Endometrial microvascular endothelial cells (primary cell): ENCODE measurements around the gene KIF15. TPM values are rescaled to one million over a fixed set of nuclear protein-coding genes. Genes with fewer than 3 reads are reported as not detected.

Experiments
- in situ Hi-C: cut with HindIII; loops from 2 replicates; pipeline ENCODE4 v1.10.0; 2017; ENCODE audit warnings: low sequenced_read_pairs, low pct_unique_long_range_greater_than_20kb; ENCODE audit errors: inconsistent ontology term
- total RNA-seq: library from RNA; depleted of rRNA; stranded (reverse); fragments of >200 nt; gene quantifications from one replicate; pipeline ENCODE4 v1.2.3, GENCODE V29; 2015; ENCODE audit errors: inconsistent ontology term

The KIF15 gene
- total RNA-seq, 1 donor from 2014 or later: 16.3 TPM

DNA sequence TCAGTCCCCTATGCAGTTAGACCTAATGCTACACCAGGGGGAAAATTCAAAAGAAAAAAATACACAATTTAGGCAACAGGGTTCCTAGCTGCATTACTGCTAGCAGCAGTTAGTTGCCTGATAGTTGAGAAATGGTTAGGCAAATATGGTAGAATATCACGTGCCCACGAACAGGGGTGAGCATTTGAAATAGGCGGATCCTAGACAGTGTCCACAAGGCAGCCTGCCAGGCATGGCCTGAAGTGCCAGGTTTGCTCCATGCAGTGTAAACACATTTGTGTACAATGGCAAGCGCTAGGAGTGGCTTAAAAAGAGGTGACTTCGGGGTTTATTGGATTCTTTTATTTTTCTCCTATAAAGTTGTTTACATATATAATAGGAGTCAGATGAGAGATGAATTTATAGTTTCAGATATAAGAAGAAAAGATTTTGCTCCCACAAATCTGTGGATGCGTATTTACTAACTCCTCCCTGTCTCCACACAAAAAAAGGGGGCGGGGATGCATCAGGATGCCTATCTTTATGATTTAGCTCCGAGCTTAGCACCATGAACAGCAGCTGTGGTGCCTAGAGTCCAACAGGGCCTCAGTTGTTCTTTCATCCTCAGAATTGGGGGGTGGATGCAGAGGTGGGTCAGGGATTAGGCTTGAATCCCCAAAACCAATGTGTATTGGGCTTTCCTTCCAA lies 108.9 kb downstream of the KIF15 start:
- in situ Hi-C loops: no loop called here

DNA sequence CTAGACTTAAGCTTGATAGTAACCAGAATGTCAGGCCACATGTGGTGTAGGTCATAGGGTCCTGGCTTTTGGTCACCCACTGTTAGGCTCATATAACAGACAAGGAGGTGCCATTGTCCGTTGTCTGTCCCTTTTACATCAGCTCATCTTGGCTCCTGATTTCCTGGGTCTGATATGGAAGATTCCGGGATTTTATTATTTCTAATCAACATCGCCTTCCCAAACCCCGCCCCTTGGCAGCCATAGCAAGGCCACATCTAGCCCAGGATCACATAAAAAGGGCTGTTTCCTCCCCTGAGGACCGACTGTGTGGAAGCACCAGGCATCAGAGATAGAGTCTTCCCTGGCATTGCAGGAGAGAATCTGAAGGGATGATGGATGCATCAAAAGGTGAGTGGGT lies 112.7 kb downstream of the KIF15 start, which contains the start of gene TGM4:
TGM4 (plus strand) TSS at position 301 of the 400 bp plus-strand sequence; CDS start at position 372, 71 bp downstream.
- in situ Hi-C loops: no loop called here

DNA sequence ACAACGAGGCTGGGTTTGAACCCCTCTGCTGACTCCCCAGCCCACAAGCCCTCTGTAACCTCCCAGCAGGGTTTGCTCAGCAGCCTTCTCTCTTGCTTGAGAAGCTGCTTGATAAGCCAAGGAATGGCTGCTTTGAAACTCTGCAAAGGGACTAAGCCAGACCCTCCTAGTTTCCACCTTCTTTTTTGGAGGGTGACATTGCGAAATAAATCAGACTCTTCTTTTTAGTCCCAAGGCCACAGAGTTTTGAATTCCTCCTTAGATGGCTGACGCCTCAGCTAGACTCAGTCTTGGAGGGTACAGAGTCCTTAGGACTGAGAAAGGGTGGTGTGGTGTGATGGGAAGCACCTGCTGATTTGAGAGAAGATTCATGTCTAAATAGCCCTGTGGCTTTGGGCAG lies 114.0 kb downstream of the KIF15 start:
- in situ Hi-C loops: no loop called here

DNA sequence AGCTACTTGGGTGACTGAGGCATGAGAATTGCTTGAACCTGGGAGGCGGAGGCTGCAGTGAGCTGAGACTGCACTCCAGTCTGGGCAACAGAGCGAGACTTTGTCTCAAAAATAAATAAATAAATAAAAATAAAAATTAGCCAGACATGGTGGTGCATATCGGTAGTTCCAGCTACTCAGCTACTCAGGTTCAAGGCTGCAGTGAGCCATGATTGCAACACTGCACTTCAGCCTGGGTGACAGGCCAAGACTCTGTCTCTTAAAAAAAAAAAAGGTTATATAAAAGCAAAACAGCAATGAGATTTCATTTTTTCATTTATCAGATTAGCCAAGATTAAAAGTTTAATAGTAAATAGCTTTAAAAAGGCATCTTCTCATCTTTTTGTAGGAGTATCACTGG lies 115.7 kb downstream of the KIF15 start:
- in situ Hi-C loops: no loop called here

DNA sequence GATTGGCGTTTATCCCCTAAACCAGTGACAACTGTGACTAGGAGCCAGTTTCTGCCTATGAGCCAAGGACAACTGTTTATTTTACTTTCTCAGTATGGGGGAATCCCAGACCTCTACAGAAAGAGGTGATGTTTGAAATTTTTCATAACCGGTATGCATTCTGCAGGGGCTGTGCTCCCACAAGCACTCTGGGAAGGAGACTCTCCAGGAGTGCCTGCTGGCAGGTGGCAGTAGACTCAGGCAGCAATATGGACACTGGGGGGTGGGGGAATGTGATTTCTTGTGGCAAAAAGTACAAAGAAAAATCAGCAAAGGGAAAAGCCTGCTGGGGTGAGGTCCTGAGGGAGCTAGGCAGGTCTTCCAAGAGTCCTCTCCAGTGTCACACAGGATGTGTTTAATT lies 118.7 kb downstream of the KIF15 start:
- in situ Hi-C loops: no loop called here

DNA sequence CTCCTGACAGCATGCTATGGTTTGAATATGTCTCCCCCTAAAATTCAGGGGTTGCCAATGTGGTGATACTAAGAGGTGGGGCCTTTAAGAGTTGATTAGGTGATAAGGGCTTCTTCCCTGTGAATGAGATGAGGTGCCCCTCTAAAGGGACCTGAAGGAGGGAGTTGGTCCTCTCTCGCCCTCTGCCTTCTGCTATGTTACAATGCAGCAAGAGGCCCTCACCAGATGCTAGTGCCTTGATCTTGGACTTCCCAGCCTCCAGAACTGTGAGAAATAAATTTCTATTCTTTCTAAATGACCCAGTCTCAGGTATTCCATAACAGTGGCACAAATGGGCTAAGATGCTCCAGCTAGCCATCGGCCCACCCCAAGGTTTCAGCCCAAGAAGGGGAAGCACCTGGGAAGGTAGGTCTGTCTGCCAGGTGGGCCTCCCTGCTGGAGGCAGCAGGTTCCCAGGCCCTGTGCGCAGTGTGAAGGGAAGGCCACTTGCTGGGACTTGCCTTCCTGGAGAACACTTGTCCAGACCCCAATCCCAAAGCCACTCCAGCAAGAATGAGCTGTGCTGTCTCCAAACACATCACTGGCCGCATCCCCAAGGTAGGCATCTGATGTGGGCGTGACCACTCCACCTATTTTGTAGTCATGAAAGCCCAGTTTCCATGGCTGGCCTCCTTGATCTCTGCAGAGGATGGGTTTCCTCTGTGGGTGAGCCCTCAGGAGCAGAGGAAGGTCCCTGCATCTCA lies 121.8 kb downstream of the KIF15 start:
- in situ Hi-C loops: no loop called here

DNA sequence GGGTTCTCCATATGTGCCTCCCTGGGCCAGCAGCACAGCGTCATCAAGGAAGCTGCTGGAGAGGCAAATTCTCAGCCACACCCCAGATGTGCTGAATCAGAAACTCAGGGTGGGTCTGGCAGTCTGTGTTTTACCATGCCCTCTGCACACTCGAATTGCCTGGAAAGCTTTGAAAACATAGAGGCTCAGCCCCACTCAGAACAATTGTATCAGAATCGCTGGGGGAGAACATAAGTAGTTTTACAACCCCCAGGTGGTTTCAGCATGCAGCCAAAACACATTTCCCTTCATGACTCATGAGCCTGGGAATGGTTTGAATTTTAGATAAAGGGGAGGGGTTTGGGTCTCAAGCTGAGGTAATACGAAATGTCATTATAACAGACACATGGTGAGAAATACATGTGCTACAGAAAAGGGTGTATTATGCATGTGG lies 122.4 kb downstream of the KIF15 start:
- in situ Hi-C loops: no loop called here

DNA sequence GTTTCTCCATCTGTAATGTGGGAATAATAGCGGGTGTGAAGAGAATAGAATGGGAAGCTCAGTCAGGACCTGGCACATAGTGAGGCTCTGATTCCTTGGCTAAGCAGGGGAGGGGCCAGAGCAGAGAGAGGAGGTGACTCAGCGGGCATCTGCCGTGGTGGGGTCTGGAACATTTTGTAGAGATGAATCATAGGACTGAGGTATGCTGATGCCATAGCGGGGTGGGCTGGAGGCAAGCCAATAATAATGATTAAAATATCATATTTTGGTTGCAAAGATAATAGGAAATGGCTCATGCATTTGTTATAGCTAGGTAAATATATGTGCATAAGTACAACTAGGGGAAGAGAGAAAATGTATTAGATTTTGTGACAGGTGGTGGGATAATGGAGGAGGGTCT lies 124.0 kb downstream of the KIF15 start:
- in situ Hi-C loops: no loop called here

DNA sequence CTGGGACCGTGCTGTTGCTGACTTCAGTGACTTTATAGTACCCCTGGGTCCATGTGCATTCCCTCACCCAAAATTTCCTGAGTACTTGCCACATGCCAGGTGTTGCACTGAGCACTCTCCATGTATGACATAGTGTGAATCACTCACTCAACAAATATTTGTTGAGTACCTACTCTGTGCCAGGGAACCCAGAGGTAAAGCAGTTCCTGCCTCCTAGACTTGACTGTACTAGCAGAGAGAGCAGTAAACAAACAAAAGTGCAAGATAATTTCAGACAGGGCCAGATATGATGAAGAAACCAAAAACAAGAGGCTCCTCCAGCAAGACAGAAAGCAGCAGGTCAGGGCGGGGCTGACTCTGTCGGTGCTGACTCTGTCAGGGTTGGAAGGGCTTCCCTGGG lies 125.0 kb downstream of the KIF15 start:
- in situ Hi-C loops: no loop called here

DNA sequence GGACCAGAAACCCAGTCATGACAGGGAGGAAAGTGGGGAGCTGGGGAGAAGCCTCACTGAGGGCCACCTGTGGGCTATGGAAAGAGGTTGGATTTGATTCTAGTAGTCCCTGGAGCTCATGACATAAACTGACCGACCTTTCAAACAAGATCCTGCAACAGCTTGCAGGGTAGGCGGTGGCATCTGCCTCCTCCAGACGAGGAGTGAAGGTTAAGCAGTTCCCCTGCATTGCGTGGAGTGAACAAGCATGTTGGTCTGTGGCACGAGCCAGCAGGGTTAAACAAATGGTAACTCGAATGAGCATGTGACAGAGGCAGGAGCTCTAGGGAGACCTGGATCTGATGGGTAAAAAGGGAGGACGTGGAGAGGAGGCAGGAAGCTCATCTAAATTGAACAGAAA lies 125.5 kb downstream of the KIF15 start:
- in situ Hi-C loops: no loop called here

DNA sequence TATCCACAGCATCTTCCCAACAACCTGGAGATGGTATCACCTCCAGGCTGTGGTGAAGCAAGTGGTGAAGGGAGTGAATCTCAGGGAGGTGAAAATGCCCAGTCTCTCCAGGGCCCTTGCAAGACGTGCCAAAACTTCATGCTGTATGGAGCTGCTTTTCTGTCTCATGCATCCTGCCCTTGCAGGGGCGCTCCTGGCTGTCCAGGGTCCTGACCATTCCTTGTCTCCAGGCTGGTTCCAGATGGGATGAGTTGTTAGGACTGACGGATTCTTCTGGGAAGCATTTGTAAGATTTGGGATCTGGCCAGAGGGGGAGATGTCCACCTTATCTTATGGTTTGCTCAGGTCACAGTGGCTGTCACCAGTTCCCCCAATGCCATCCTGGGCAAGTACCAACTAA lies 128.7 kb downstream of the KIF15 start:
- in situ Hi-C loops: no loop called here

DNA sequence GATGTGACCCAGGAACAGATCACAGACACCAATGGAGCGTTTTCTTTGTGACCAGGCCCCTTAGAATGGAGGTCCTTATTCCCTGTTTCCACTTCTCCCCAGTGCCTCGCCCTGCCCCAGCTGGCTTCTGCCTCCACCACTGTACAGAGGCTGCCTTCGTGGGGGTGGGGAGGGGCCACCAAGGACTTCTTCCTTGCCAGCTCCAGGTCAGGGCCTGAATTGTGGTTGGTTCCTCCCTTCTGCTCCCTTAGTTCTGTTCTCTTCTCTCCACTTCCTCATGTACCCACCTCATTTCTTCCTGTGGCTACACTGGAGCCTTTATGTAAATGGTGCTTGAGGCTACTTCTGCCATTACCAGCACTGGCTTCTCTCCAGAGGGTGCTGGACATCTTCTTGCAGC lies 129.3 kb downstream of the KIF15 start:
- in situ Hi-C loops: no loop called here

DNA sequence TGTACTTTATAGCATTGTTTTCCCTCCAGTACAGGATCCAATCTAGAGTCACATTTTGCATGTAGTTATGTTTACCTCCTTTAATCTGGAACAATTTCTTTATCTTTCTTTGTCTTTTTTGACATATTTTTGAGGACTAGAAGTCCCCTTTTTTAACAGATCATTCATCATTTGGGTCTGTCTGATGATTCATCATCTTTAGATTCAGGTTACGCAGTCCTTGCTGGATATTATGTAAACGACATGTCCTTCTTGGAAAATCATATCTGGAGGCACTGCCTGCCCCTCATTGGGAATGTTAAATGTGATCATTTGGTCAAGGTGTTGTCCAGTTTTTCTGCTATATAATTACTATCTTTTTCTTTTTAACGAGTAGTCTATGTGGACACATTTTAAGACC lies 131.1 kb downstream of the KIF15 start:
- in situ Hi-C loops: no loop called here

DNA sequence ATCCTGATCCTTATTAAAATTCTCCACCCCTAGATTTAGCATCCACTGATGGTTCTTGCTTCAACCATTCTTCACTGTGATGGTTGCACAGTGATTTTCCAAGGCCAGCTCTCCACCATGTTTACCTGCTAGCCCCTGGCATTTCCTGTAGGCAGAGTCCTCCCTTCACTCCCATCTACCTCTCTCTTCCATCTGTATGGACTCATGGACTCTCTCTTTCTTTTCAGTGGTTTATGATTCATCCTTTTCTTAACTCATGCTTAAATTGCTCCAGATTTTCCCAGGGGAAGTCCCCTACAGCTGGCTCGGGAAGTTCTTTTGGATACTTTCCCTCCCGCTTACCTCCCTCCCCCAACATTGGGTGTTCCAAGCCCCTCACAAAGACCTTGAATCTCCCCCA lies 131.5 kb downstream of the KIF15 start:
- in situ Hi-C loops: no loop called here

DNA sequence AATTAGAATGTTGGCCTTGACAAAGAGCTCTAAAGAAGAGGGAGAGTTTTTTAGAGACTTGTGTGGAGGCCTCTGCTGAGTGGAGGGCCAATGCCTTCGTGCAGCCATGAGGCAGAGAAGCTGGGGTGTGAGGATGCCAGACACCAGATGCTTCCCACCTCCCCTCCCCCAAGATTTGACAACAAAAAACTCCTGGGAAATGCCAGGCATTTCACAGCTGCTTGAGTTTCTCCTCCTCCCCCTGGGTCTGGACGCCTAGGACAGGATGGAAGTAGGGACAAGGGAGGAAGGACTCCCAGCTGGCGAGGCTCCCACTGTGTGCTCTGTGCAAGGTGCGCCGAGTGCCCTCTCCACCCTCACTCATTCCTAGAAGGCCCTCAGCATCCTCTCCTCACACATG lies 132.9 kb downstream of the KIF15 start:
- in situ Hi-C loops: no loop called here

DNA sequence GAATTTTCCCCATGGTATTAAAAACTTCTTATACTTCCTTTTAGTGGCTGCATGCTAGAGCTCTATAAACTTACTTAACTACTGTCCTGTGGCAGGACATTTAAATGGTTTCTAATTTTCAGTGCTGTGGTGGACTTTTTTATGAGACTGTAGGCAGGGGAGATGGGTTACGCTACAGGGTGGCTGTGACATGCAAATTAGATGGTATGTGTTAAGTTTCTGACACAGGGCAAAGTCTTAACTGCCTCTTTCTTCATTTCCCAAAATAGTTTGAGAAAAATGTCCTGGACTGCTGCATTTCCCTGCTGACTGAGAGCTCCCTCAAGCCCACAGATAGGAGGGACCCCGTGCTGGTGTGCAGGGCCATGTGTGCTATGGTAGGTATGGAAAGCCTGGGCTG lies 134.8 kb downstream of the KIF15 start:
- in situ Hi-C loops: no loop called here

DNA sequence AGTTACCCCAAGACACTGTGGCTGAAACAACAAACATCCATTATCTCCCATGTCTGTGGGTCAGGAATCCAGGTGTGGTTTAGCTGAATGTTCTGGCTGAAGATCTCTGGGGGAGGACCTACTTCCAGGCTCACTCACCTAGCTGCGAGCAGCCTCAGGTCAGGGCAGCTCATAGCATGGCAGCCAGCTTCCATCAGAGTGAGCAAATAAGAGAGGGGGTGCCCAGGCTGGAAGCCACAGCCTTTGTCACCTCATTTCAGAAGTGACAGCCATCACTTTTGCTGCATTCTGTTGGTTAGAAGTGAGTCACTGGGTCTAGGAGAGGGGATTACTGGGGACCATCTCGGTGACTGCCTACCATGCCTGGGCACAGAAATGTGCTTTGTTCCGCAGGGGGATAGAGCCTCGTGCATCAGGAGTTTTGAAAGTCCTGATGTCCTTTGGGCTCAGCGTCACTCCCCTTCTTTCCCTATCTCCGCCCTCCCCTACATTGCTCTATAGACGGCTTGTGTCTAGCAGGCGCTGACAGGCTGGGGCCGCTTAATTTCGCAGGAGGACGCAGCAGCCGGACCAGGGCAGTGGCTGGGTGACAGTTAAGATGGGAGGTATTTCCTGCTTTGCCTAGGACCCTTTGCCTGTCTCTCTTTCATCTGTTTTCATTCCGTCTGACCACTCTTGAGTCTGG lies 138.2 kb downstream of the KIF15 start:
- in situ Hi-C loops: loop anchor here (25.0 kb wide), 1 partner anchor 363 kb away; no protein-coding TSS in a partner anchor

DNA sequence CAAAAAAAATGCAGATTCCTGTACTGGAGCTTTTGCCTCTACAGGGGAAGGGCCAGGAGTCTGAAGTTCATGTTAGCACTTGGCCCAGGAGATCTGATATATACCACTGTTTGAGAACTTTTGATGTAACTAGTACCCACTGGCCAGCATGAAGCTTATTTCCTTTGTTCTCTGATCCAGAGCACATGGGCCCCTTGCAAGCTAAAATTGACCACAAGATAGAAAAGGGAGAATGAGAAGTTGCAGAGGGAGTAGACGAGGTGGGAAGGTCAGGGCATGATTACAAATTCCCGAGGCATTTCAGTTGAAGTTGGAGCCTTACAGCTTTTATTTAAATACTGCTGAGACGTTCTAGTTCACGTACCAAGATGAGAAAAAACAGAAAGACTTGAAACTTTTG lies 141.0 kb downstream of the KIF15 start:
- in situ Hi-C loops: loop anchor here (25.0 kb wide), 1 partner anchor 365 kb away; no protein-coding TSS in a partner anchor
